HG02943 (cell line): ENCODE data around the gene CORO2A.
A peak's percentile ranks its signal among the peaks of the same experiment; 100 is the strongest.

Source experiments
- ATAC-seq: cut with Tn5 transposase; IDR thresholded peaks from one replicate; pipeline ENCODE4 v1.9.1; 2021; ENCODE audit warnings: mild to moderate bottlenecking, low read depth, moderate library complexity; ENCODE audit not compliant: unreplicated experiment

CORO2A gene

DNA sequence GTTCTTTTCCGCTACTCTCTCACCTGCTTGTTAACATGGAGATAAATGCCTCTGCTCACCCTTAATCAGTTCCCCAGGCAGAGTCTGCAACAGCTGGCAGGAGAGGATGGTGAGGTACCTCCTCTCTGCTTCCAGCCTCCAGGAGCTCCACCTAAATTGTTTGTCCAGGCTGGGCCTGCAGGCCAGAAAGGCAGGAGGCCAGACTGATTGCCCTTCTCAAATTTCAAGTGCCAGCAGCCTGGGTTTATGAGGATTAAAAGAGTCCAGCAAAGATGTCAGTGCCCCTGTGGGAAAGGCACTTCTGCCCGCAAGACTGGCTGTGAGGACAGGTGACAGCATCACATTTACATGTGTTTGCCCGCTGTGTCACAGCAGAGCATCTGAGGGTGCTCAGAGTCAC, 19.8 kb downstream of the CORO2A start:
- no peak for ATAC-seq

GRCh38 chr9:98171176-98171925, 21.1 kb downstream of the CORO2A start:
- ATAC-seq: no peak

- ATAC-seq: peak; percentile 88
Observed at GRCh38 chr9:98168941-98169488, 23.4 kb downstream of the CORO2A start.

DNA sequence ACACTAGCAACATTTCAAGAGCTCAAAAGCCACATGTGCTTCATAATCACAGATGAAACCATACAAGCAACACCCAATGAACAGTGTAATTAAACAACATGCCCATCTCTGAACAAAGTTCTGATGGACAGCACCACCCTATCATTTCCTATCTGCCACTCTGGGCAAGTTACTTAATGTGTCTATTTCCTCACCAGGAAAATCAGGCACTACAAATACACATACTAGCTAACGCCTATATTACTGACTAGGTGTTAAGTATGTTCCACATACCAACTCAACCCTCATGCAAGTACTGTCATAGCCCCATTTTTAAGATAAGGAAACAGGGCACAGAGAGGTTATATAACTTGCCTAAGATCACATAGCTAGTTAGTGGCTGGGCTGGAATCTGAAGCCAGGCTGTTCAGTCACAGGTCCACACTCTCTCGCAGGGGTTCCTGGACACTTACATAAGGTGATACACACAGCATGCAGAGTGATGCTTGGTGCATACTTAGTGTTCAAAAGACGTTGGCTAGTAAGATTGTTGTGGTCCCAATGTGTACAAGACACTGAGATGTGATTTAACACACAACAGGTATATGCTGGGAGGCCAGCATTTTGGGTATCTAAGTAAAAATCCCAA, 24.2 kb downstream of the CORO2A start:
- ATAC-seq: no peak

DNA sequence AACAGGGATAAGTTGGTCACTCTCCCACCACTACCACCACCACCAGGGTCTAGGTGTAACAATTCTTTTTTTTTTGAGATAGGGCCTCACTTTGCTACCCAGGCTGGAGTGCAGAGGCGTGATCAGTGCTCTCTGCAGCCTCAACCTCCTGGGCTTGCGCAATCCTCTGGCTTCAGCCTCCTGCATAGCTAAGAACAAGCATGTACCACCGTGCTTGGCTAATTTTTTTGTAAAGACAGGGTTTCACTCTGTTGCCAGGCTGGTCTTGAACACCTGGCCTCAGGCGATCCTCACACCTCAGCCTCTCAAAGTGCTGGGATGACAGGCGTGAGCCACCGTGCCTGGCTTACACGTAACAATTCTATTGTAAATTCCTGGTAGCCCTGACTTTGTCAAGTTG, 27.5 kb downstream of the CORO2A start:
- no peak for ATAC-seq

DNA sequence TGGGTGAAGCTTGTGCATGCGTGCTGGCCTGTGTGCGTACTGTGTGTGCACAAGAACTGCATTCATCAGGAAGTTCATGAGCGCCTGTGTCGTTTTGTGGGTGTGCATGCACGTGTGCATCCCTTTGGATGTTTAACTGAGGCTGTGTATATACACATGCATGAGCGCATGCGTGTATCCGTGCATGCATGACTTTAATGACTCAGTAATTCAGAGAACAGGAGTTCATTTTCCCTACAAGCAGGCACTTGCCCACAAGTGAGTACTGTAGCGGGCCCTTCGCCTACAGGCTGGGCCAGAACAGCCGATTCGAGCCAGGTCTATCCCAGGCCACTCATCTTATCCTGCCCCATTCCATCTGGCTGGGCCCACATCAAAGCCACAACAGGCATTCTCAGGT, 29.8 kb downstream of the CORO2A start:
- no peak for ATAC-seq

- ATAC-seq: no peak
Observed at GRCh38 chr9:98161851-98162250, 30.6 kb downstream of the CORO2A start.

- no peak for ATAC-seq
Observed at GRCh38 chr9:98159790-98160189, 32.6 kb downstream of the CORO2A start.

DNA sequence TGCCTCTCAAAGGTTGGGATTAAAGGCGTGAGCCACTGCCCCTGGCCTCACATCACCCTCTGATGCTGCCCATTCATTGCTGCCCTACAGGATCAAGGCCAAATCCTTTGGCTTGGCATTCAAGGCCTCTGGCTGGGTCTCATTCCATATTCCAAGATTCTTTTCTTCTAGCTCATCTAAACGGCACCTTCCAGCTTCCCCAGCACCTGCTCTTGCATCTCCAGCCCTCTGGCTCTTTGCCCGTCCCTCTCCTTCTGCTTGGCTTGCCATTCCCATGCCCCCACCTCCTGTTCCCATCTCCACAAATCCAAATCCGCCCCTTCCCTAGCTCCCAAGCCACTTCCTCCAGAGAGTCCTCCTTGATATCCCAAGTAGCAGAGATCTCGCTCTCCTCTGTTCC, 33.1 kb downstream of the CORO2A start:
- no peak for ATAC-seq

DNA sequence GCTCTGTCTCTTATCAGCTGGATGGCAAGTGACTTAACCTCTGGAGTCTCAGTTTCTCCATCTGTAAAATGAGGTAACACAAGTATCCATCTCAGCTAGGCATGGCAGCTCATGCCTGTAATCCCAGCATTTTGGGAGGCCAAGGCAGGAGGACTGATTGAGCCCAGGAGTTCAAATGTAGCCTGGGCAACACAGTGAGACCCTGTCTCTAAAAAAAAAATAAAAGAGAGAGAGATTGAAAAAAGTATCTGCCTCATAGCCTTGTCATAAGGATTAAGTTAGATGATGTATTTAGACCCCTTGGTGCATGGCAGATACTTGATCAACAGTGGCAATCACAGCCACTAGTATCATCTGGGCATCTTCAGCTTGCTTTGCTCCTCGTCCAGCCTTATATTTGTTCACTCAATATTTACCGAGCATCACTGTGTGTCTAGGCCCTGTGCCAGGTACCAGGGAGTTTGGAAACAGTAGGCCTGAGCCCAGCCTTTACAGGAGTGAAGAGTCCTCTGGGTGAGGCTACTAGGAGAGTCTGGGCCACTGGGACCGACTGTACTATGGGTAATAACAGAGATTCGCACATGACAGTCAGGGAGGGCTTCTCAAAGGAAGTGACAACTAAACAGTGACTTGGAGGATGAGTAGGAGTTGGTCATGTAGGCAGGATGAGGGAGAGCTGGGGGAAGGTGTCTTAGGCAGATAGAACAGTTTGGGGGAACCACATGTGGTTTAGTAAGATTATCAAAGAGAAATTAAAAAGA, 34.2 kb downstream of the CORO2A start:
- ATAC-seq: no peak

GRCh38 chr9:98157372-98157771, 35.1 kb downstream of the CORO2A start:
- ATAC-seq: no peak

- no peak for ATAC-seq
Observed at GRCh38 chr9:98154678-98155077, 37.8 kb downstream of the CORO2A start.

DNA sequence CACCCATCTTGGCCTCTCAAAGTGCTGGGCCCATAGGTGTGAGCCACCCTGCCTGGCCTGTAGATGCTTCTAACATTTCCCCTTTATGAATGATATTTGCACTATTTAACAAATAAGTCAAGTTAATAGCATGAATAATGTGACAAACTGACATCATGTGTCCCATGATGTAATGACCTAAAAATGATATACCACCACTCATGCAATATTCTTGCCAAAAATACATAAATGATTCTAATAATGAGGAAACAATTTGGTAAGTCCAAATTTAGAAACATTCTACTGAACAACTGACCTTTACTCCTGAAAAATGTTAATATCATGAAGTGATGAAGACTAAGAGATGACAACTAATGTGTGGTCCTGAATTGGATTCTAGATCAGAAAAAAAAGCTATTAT, 39.9 kb downstream of the CORO2A start:
- no peak for ATAC-seq

DNA sequence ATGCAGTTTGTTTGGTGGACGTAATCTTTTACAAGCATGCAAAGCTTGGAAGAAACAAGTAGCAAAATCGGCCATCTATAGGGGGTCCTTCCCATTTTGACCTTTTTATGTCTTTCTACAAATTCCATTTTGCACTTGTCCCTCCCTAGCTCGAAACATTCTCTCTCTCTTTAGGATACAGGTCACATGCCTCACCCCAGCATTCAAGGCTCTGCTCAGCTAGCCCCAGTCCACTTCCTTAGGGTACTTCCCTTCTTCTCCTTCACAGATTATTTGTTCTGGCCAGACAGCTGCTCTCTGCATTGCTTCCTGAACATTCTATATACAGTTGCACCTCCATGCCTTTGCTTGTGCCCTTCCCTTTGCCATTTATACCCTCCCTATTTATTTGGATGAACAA, 41.7 kb downstream of the CORO2A start:
- no peak for ATAC-seq

DNA sequence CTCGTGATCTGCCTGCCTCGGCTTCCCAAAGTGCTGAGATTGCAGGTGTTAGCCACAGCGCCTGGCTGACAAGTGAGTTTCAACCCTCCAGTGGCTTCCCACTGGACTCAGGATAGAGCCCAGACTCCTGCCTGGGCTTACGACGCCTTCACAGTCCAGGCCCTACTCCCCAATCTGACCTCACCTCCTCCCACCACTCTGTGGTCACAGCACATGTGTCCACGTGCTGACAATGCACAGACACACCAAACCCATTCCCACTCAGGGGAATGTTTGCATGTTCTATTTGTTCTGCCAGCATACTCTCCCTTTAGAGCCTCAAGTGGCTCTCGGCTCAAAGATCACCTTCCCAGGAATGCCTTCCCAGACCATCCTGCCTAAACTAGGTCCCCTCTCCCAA, 42.3 kb downstream of the CORO2A start:
- no peak for ATAC-seq

- ATAC-seq: no peak
Observed at GRCh38 chr9:98149422-98149821, 43.0 kb downstream of the CORO2A start.

DNA sequence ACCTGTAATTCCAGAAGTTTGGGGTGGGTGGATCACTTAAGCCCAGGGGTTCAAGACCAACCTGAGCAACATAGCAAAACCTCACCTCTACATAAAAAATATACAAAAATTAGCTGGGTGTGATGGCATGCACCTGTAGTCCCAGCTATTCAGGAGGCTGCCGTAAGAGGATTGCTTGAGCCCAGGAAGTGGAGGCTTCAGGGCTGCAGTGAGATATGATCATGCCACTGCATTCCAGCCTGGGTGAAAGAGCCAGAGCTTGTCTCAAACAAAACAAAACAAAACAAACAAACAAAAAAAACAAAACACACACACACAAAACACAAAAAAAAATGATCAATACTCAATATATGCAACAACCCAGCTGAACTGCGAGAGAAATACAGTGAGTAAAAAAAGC, 44.0 kb downstream of the CORO2A start:
- ATAC-seq: no peak

DNA sequence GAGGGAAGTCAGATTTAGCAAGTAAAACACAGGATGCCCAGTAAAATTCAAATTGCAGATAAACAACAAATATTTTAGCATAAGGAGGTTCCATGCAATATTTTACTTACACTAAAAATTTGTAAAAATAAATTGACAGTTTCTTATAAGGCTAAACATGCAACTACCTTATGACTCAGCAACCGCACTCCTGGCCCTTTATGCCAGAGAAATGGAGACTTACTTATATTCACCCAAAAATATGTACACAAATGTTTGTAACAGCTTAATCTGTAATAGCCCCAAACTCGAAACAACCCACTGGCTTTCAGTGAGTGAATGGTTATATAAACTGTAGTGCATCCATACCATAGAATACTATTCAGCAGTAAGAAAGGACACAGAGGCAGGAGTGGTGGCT, 44.9 kb downstream of the CORO2A start:
- ATAC-seq: no peak

DNA sequence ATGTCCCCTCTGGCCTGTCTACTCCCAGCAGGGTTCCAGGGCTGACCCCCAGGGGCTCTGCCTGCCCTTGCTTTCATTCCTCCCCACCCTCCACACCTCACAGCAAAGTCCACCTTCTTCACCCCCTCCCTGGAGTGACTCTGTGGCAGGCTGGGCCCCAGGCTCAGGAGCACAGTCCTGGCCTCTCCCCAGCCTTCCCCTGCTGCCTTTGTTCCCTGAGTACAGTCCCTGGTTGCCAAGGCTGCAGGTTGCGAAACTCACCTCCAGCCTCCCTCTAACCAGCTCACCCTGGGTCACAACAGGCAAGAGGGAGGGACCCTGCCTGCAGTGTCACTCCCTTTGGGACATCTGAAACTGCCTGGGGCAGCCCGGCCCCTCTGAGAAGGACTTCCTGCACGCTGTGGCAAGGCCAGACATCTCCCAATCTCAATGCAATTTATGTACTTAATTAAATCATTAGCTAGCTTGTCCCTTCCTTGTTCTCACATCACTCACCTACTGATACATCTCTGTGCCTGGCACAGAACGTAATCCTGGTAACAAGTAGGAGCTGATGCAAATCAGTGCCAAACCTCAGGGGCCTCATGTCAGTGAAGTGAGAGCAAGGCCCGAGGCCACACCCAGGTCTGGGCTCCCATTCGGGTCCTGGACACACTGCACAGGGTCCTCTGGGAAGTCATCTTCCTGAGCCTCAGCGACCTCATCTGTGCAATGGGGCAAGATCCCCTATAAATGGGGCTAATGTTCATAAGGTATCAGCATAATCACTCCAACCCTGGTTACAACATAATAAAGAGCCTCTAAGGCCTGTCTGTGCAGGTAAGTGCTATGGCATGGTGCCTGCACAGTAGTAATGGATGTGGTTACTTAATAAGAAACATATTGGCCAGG, 46.1 kb downstream of the CORO2A start:
- no peak for ATAC-seq

DNA sequence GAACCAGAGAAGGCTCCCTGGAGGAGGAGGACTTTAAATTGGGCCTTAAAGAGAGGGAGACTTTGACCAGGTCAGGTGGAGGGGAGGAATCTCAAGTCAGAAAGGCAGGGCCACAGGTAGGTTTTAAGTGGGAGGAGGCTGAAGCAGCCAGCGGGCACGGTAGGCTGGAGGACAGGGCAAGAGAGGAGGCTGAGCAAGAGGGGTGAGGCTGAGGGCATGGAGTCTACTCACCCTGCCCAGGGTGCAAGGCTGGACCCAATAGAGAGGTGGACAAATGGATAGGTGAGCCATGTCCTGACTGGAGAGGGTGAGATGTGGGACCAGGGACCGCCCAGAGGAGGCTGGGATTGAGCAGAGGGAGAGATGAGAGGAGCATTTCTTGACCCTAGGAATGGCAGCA, 47.8 kb downstream of the CORO2A start:
- ATAC-seq: no peak
